Left cardiac atrium (tissue), 4 donors: ENCODE results near the gene FSTL5. TPM values are rescaled to one million over a fixed set of nuclear protein-coding genes. Genes with fewer than 3 reads are reported as not detected.
"Not testable (repeated sequence)": the region's sequence is repeated elsewhere in the genome, so short reads cannot be mapped to it uniquely, and the experiment has no call there.

Source experiments
- ATAC-seq, 2 donors: fragments of 200-7000 bp; cut with Tn5 transposase; one replicate each; pipeline ENCODE4 v1.9.1; 2020; ENCODE audit warnings: mild to moderate bottlenecking in 2 of 2, moderate library complexity in 2 of 2
- DNase-seq: peaks from one replicate; pipeline ENCODE4 v3.0.0-alpha.2; 2020
- intact Hi-C, 2 donors: fragments of 100-400 bp; cut with DNase I; formaldehyde crosslinking; loops; one replicate each; pipeline versions ENCODE4 v1.14.1 to v1.15.1; 2022 to 2023
- long read RNA-seq: library from polyadenylated mRNA; unstranded; transcript quantifications from one replicate; pipeline ENCODE4 v2.0.0, GENCODE V29; 2021
- total RNA-seq, 2 donors: library from RNA; stranded (reverse); fragmentation: NEBNext Ultra II Directional; extraction: Animal tissue kit (Norgen Biotek cat#: 25700); gene quantifications; one replicate each; pipeline ENCODE4 v1.2.1, GENCODE V29; 2021
- donor health status: DM: no; HTN: yes; CAD: no.
- donor health status: DM: no; HTN: yes; CAD: no; lungs with severe emphysema.
- donor health status: DM: yes; HTN: yes; CAD: no.
- donor health status: Dilated cardiomyopathy.

FSTL5 gene
- total RNA-seq: not detected
- long read RNA-seq: 0 reads

DNA sequence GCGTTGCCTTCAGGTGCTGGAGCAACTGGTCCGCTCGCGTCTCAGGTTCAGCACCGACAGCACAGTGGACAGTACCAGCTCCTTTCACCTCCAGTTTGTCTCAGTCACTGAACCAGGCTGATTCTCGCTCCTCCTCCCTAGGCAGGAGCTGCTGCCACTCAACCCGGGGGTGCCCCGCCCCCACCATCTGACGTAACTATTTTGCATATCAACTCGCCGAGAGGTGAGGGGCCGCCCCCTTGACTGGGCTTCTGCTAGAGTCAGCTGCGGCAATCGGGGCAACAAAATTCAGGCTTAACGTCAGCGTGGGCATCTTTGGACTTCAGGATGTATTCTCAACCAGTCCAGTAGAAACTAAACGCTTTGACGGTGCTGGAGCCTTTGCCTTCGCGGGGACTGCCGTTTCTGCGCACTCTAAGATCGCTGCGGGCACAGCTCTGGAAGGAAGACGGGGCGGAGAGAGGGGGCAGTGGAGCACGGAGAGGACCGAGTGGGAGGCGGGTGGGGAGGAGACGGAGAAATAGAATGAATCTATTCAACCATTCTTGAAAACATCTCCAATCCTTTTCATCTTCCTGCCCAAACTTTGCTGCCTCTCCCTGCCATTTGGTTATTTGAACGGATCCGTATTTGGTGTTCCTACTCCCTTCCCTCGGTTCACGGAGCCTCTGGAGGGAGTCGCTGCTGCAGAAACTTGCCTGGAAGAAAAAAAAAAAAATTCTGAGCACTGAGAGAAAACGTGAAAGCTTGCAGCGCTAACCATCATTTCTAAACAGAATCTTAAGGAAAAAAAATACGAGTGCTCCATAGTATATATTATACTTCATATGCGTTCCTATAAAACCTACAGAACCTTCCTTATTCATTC is at the start of gene FSTL5:
FSTL5 (minus strand) TSS at position 109 of the 868 bp plus-strand sequence. CDS start 52,604 bp downstream, outside the sequence.
- ATAC-seq (peak; percentile 57 to 79), DNase-seq (peak; percentile 48)
- intact Hi-C loops: loop anchor here in 1 of 2 donors (10.0 kb wide), 1 partner anchor 909 kb away; no protein-coding TSS in a partner anchor

DNA sequence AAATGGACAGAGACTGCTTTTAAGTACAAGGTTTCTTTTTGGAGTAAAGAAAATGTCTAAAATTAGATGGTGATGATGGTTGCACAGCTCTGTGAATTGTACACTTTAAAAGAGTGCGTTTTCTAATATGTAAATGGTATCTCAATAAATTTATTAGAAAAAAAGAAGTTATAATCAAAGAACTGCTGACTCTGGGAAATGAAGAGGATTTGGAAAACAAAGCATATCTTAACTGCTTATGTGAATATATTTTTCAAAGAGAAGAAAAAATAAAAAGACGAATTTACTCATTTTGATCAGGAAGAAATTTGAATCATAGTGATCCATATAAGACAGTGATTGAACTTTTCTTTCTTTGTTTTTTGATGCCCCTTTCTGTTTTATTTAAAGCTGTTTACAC is 45.9 kb upstream of the FSTL5 start:
- ATAC-seq: no peak
- intact Hi-C loops: no loop called here
- no peak for DNase-seq

DNA sequence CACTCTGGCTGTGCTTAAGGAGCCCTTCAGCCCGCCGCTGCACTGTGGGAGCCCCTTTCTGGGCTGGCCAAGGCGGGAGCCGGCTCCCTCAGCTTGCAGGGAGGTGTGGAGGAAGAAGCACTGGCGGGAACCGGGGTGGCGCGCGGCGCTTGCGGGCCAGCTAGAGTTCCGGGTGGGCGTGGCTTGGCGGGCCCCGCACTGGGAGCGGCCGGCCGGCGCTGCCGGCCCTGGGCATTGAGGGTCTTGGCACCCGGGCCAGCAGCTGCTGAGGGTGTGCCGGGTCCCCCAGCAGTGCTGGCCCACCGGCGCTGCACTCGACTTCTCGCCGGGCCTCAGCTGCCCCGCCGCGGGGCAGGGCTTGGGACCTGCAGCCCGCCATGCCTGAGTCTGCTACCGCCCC is 39.7 kb upstream of the FSTL5 start:
- intact Hi-C loops, ATAC-seq, DNase-seq: not testable (repeated sequence)

DNA sequence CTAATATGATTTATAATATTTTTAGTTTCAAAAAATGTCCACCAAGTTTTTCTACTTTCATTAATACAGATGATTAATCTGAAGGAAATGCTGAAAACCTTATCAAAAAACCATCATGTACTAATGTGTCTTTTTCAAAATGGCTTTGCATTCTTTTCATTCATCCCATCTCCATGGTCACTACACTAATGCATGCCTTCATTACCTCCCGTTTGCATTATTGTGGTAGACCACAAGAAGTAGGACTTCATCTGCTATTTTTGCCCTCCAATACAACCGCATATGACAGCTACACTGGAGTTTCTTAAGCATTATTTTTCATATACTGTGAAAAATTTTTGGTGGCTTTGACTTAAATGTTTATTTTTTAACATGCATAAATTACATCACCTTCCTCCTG is 37.9 kb upstream of the FSTL5 start:
- ATAC-seq (no peak), DNase-seq (no peak)
- intact Hi-C loops: no loop called here

DNA sequence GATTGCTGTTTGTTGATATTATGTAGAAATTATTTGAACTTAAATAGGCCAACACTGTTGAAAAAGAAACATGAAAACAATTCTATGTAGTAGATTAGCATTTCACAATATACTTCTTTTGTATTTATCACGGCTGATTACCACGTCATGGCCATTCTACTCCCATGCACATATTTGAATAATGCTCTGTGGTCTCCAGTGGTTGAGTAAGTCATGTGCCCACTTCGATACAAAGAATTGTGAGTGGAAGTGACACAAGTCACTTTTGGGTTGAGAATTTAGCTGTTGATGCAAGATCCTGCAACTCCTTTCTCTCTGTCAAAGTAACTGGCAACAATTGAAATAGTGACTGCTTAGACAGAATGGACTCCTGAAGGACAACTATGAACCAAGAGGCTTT is 6.7 kb upstream of the FSTL5 start:
- DNase-seq (no peak), ATAC-seq (no peak)
- intact Hi-C loops: no loop called here

DNA sequence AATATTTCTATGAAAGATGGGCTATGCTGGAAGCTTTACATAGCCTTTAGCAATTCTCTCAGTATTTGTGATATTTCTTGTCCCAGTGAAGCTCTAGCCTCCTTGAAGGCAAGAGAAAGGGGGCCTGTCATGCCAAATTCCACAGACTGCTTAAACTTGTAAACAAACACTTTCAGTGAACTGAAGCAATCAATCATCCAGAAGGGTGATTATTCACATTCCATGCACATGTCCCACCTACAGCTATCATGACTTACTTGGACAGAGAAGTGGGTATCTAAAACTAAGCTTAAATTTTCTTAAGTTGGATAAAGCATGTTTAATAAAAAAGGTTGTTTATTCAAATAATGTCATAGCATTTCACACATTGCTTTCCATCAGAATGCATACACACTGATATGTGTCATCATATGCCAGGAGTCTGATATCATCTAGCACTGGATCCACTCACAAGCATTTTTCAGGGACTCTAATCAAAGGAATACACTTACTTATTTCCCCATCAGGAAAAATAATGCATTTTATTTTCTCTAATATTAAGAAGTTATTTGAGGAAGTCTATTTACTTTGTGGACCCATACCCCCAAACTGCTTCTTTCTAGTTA is 1.2 kb upstream of the FSTL5 start:
- no peak for DNase-seq

DNA sequence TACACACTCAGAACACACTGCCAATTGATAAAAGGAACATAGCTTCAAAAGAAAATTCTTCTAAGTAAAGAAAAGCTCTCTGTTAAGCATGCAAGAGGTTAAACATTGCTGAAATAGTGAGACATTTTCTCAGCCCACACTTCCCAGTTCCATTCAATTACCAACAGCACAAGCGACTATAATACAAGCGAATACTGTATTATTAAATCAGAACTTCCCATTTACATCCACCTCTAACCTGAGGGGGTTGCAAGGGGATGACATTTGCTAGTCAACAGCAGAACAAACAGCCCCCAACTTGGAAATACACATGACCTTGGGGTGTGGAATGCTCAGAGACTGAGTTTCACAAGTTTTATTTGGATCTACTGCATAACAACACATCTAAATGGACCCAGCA is 1.1 kb downstream of the FSTL5 start:
- intact Hi-C loops: loop anchor here in 1 of 2 donors (10.0 kb wide), 1 partner anchor 908 kb away; no protein-coding TSS in a partner anchor
- DNase-seq: no peak
- ATAC-seq: no peak

More for the DNA sequence above, 1.2 kb upstream of the FSTL5 start:
- intact Hi-C loops: loop anchor here in 1 of 2 donors (10.0 kb wide), 1 partner anchor 910 kb away; no protein-coding TSS in a partner anchor
- no peak for ATAC-seq

DNA sequence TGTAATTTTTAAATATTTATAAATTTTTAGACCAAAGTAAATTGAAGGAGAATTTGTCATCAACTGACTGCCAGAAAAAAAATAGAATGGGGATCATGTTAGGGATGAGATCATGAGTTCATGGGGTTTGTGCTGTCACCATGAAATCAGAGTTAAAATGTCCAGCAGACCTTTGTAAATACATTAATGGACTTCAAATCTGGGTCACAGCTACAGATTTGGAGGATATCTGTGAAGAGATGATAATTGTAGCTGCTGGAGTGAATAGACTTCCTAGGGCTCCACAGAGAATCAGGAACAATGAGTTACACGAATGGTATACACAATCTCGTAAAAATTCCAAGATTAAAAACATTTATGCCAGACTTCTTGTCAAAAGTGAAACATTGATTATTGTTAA is 6.6 kb downstream of the FSTL5 start:
- intact Hi-C loops: no loop called here
- no peak for ATAC-seq

DNA sequence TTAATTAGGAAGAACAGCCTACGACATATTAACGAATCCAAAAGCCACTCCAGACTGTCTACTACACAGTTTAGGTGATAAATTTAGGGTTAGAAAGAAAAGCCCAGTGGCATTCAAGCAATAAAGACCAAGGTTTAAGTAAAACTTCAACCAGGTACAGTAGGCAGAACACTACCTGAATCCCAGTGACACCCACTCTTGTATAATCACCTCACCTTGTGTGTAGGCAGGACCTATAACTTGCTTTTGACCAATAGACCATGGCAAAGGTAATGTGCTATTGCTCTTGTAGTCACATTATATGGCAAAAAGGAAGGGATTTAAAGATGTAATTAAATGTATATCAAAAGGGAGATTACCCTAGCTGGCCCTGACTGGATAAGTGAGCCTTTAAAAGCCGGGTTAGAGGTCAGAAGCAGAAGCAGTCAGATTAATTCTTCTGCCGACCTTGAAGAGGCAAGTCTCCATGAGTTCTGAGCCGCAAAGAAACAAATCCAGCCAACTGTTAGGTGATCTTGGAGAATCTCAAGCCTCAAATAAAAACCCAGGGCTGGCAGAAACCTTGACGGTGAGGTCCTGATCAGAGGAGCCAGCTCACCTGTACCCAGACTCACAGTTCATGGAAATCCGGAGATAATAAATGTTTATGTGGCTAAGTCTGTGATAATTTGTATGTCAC is 8.8 kb downstream of the FSTL5 start:
- DNase-seq: no peak
- intact Hi-C loops: no loop called here
- ATAC-seq: no peak

More for the DNA sequence above, 6.6 kb downstream of the FSTL5 start:
- no peak for DNase-seq

DNA sequence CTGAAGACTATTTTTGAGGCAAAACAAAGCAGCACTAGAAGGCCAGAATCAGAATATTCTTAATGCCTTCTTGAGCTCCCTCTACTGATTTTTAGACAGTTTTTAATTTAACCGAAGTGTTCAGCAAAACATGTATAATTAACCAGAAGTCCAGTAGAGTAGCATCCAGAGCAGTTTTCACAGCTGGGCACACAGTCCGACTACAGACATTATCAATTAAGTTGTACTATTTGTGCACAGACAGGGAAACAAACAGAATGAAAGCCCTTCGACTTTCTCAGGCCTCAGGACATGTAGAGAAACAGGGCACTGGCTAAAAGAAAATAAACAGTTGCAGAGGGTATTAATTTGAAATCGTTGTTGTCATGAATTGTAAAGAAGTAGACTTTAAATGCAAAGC is 11.9 kb downstream of the FSTL5 start:
- DNase-seq: no peak
- intact Hi-C loops: no loop called here

DNA sequence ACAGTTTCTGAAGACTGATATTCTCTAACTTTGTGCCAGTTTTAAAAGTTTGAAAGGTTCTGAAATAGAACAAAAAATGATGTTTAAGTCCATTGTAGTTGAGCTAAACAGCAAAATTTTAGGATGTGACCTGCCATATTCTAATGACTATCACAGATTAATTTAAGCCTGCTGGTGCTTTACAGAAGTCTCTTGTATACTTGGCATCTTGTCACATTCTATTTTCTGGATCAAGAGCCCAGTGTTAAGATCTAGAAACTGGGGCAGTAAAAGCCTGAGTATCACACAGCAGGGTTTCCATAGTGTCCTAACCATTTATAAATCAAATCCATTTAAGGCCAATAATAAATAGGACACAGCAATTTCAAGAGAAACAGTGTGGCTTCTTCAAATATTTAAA is 12.4 kb downstream of the FSTL5 start:
- no peak for ATAC-seq
- no peak for DNase-seq
- intact Hi-C loops: no loop called here

More for the DNA sequence above, 11.9 kb downstream of the FSTL5 start:
- no peak for ATAC-seq

DNA sequence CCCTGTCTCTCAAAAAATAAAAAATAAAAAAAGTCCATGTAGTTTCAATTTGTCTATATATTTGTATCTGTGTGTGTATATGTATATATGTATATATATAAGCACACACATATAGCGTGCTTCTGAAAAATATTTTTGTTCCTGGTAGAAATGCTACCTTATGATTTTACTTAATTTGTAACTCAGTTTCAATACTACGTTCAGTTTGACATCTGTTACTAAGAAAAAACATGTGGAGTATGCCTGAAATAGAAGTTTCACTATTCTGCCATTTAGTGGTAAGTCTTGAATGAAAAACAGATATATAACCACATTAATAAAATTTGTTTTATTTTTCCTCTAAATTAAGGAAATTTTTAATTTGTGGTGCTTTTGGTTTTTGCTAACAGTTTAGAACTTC is 14.2 kb downstream of the FSTL5 start:
- intact Hi-C loops: no loop called here
- no peak for DNase-seq
- no peak for ATAC-seq

DNA sequence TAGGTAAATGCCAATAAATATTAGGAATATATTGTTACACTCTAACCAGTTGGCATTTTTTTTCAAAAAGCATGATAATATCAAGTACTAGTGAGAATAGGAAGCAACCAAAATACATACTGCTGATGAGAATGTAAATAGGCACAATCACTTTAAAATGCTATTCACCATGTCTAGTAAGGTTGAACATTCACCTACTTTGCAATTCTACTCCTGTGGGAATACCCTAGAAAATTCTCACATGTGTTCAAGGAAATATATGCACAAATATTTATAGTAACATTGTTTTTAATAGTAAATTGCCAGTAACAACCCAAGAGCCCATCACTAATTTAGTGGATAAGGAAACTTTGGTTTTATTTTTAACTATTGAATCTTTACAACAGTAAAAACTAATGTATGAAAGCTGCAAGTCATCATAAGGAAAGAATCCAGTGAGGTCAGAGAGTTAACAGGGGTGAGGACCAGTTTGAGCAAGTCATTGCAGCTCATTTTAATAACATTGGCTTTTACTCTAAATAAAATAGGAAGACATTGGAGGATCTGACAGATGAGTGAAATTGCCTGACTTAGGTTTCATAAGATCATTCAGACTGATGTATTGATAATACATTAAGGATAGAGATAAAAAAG is 23.6 kb downstream of the FSTL5 start:
- DNase-seq (no peak), ATAC-seq (no peak)
- intact Hi-C loops: no loop called here

DNA sequence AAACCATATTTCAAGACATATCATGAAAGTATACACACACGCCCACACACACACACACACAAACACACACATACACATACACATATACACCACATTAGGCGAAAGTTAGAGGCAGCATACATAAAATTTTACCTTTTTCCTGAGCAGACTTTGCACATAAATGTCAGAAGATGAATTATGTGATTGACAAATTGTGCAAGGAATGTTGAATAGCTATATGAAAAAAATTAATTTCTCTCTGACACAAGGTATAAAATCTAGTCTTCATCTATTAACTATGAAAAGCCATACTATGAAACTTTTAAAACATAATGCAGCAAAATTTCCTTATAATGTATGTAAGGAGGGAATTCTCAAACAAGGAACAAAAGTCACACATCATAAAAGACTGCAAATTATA is 24.4 kb downstream of the FSTL5 start:
- ATAC-seq (no peak), DNase-seq (no peak)
- intact Hi-C loops: no loop called here

DNA sequence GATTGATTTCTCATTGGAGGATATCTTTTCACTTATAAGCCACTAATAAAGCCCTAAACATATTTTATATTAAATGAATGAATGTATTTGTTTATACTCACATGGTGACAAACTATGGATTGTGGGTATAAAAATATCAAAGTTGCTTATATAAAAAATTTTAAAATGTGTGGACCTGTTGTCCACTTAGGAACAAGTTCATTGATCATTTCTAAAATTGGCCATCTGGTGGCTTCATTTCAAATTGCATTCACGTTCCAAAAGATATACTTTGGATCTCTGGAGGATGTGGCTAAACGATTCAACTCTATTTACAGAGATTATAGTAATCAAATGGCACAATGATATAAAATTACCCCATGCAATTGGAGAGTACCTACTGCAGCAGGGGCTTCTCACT is 32.5 kb downstream of the FSTL5 start:
- no peak for DNase-seq
- intact Hi-C loops: no loop called here
- no peak for ATAC-seq

DNA sequence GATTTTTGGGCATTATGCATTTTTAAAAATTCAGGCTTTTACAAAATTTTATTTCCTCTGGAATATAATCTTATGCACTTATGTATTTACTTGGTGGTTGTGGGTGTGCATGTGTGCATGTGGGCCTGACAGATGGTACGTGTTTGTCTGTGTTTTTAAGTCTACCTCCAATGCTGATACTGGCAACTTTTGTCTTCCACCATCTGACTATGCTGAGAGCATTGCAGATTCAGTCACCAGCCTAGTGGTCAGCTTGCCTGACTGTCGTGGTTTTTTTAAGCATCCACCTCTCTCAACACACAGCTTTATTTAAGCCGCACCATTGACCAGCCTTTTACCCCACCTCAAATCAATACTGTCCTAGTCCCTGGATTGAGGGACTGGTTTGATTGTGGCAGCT is 37.1 kb downstream of the FSTL5 start:
- DNase-seq (no peak), ATAC-seq (no peak)
- intact Hi-C loops: no loop called here

DNA sequence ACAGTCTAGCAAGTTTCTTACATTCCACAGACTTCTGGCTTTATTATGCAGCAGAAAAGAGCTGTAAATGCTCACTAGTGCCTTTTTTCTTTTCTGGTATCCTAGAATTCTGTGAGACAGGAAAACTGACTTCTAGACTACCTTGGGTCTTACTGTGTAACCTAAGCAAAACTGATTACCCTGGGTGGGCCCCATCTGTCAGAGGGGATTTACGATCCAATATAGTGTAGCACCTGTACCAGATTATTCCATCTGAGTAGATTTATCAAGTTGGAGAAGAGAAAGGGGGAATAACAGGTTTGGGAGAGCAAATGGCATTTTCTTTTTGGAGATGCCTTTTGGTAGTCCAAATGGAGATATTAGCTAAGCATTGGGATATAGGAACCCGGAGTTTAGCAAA is 46.7 kb downstream of the FSTL5 start:
- DNase-seq (no peak), ATAC-seq (no peak)
- intact Hi-C loops: no loop called here

DNA sequence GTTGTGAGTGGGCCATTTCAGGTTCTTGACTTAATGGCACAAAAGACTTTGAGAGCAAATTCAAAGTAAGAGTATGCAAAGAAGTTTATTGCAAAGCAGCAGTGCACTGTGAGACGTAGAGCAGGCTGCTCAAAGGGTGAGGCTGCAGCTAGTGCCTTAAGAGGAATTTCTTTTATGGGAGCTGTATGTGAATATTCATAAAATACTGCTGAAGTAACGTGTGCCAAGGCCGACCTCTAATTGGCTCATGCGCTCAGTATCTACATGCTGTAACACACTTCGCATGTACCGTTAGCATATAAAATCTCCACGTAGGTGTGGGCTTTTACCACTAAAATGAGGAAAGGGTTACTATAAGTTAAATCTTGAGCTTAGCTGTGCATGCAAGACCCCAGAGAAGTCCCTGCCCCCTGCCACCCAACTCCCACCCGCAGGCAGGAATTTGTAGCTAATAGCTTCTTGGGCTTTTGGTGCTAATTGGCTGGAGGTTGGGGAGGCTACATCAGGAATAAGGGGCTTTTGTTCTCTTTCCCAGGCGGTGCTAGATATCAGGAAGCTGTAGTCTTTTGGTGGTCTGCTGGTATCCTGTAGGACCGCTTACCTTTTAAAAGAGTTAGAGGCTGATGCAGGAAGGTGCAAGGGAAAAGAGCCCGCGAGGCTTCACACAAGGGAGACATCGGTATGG is 47.6 kb downstream of the FSTL5 start:
- DNase-seq: no peak
- no peak for ATAC-seq
- intact Hi-C loops: no loop called here

DNA sequence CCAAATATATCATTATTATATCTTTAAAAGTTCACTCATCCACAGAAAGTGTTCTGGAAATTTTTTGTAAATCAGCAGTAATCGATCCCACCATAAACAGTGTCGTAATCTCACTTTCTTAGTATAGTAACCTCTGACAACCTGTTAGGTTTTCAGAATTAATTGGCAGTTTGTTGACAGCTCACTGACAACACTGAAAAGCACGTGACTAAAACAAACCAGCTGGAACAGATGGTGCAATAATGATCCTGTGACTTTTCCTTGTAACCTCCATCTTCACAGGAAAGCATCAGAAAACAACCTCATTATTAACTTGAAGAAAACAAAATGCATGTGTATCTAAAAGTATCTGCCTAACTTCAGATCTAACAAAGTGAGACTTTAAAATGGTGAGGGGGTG is 48.5 kb downstream of the FSTL5 start:
- ATAC-seq: no peak
- intact Hi-C loops: no loop called here
- no peak for DNase-seq
